ENCODE data around the gene CACNA1C.
"Not testable (repeated sequence)": the region's sequence is repeated elsewhere in the genome, so short reads cannot be mapped to it uniquely, and the experiment has no call there.

Gene CACNA1C

DNA sequence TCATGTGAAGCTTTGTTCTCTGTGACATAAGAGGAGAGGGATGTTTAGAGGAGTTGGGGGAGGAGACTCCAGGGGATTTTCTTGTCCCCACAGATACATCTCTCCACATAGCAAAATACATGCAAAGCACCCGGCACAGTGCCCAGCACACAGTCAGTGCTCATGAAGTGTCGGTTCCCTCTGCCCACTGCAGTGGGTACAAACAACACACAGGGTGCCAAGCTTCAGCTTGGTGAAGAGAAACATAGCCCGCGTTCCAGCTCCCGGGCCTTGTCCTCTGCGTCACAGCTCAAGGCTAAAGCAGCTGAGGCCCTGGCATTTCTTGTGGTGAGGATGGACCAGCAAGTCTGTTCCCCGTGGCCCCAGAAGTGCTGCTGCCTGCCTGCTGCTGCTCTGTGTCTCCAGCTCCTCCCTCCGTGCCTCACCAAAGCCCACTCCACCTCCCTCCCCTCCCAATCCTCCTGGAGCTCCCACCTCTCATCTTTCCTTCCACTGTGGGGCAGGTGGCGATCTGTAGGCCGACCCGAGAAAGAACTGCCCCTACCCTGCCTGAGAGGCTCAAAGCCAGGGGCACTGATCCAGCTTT is 685.0 kb downstream of the CACNA1C start:
- no peak for DNase-seq

DNA sequence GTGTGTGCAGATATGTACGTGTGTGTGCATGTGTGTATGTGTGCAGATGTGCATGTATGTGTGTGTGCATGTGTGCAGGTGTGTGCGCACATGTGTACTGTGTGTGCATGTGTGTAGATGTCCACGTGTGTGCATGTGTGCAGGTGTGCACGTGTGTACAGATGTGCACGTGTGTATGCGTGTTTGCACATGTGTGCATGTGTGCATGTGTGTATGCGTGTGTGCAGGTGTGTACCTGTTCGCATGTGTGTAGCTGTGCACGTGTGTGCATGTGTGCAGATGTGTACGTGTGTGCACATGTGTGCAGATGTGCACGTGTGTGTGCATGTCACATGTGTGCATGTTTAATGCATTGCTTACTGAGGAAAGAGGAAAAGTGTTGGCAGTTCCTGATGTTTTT is 686.3 kb downstream of the CACNA1C start:
- no peak for DNase-seq

DNA sequence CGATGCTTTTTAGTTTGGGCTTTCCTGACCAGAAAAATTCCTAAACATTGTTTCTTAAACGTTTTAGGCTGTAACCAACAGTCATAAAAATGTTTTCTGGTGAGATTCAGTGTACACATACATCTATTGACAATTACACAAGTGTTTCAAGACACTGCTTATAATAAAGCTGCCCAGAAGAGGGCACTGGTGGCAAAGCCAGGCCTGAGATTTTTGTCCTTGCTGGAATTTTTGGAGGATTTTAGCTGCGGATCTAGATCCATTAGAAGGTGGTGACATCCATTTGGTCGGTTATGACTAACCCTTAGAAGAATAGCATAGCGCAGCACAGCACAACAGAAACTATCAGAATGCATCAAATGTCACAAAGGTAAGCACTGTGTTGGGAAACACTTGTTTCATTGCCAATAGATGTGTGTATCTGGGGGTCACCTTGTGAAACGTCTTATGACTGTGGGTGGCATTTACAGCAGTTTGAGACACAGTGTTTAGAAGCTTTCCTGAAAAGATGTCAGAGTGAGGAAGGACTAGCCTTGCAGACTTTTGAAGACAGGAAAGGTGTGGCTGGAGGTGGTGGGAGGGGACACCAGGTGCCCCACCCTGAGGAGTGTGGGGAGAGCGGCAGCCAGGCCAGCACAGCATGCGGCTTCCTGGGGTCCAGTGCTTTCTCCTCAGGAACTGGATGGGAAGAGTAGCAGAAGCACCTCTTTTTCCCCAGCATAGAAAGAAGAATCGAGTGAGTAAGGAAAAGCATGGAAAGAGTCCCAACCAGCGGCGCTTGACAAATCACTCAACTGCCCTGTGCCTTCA is 687.2 kb downstream of the CACNA1C start:
- DNase-seq = no peak

DNA sequence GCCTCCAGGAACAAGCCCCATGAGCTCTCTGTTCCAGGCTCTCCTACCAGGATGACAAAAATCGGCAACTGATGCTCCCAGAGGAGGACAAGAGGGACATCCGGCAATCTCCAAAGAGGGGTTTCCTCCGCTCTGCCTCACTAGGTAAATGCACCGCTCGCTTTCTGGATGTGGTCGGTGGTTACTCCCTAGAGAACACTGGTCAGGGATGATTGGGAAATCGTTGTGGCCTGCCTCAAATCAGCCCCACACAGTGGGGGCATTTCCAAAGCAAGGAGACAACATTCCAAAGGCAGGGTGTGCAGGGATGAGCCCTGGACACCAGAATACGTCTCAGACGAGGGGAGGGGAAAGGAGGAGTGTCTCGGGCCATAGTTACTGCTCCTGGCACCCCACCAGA is 689.2 kb downstream of the CACNA1C start:
- not testable (repeated sequence) for DNase-seq

DNA sequence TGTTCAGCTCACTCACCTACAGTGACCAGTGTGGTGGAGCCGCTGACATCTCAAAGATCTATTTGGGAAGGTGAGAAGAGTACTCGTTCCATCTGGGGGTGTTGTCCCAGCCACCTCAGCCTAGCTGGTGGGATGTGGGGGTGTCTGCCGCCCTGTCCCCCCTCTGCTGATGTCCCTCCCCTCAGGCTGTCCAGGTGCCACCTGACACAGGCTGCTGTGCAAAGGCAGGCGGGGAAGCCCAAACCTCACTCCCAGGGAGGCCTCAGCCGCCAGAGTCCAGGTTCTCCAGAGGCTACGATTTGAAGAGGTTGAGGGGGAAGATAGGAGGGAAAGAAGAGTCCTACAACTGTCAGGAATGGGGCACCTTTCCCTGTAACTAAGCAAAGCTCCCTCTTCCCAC is 690.7 kb downstream of the CACNA1C start:
- no peak for DNase-seq

DNA sequence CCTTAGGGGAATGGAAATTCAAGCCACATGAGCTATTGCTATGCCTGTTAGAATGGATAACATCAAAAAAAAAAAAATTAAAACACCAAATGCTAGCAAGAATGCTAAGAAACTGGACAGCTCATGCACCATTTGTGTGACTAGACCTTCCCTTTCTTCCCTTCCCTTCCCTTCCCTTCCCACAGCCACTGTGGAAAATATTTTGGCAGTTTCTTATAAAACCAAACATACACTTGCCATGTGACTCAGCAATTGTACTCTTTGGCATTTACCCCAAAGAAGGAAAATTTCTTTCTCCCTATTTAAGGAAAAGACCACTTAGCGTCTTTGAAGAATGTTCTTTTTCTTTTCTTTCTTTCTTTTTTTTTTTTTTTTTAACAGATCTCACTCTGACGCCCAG is 692.9 kb downstream of the CACNA1C start:
- DNase-seq = no peak
